GM12874 (cell line): ENCODE measurements around the gene MACROD2.

Experiments
- CTCF ChIP-seq: IDR thresholded peaks from 2 replicates; pipeline ENCODE4 v1.5.1; 2011; ENCODE audit warnings: low read depth, mild to moderate bottlenecking, control low read depth, low read length, moderate library complexity; ENCODE audit not compliant: insufficient read depth

The MACROD2 gene

DNA sequence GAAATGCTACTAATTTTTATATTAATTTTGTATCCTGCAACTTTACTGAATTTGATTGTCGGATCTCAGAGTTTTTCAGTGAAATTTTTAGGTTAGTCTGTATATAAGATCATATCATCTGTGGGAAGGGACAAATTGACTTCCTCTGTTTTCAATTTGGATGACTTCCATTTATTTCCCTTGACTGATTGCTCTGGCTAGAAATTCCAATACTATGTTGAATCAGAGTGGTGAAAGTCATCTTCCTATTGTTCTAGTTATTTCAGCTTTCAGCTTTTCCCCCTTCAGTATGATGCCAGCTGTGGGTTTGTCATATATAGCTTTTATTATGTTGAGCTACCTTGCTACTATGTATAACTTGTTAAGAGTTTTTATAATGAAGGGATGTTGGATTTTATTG, 1806.7 kb downstream of the MACROD2 start:
- TF ChIP-seq CTCF: no peak

DNA sequence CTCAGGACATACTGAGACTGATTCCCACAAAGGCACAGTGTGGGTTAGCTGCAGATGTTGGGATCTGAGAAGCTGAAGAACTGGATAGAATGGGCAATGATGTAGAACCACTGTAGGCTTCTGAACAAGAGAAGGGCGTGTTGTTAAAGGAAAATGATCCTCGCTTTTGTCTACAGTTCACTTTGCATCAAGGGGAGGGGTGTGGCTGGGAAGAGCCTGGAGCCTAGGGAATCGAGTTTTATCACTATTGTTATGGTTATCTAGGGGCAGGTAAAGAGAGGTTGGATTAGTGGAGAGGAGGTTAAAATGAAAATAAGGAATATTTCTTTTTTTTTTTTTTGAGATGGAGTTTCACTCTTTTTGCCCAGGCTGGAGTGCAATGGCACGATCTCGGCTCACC, 1809.8 kb downstream of the MACROD2 start:
- no peak for TF ChIP-seq CTCF

GRCh38 chr20:15806105-15806504, 1810.8 kb downstream of the MACROD2 start:
- no peak for TF ChIP-seq CTCF

DNA sequence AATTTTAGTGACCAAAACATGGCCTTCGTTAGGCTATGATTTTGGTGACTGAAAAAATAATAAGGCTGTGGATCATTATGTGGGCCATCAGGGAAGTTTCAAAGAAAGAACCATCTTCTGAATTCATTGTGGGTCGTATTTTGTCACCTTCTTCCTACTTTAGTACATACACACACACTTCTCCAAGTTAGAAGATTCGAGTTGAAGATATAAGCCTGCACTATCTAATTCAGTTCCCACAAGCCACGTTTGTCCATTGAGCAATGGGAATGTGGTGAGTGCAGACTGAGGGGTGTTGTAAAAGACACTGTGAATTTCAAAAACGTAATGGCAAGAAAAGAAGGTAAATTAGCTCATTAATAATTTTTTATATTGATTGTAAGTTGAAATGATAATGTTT, 1812.0 kb downstream of the MACROD2 start:
- no peak for TF ChIP-seq CTCF

- no peak for TF ChIP-seq CTCF
Measured at GRCh38 chr20:15811951-15812350, 1816.6 kb downstream of the MACROD2 start.

- TF ChIP-seq CTCF: no peak
Measured at GRCh38 chr20:15812696-15813095, 1817.4 kb downstream of the MACROD2 start.

DNA sequence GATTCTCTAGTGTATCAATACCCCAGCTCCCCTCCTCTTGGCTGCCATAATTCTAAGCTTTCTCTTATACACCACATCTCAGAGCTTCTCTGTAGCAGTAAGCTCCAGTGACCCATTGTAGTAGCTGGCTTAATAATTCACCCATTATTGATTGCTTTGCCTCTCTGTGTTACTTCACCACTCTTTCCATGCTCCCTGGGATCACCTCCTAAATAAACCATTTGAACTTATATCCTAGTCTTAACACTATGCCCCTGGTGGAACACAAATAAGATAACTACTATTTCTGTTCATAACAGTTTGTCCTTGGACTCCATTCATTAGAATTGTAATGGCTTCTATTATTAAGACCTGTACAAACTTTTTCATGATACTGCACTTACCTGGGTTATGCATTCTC, 1819.0 kb downstream of the MACROD2 start:
- TF ChIP-seq CTCF: no peak

DNA sequence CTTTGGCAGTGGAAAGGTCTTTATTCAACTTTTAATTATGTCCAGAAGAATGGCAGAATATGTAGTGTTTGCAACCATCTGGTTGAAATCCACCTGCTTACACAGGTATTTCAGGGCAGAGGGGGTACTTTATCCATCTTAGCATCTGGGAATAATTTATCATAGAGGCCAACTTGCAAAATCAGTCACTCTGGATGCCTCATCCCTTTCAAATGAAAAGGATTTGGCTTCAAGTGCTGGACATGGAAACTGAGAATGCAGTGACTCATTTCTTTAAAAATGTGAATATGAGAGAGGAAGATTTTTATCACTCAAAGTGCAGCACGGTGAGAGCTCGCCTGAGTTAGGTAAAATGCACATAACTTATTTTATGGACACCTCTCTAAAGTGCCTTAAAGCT, 1819.6 kb downstream of the MACROD2 start:
- no peak for TF ChIP-seq CTCF
